ENCODE data around the gene SLC6A13. TPM values are rescaled to one million over a fixed set of nuclear protein-coding genes. Genes with fewer than 3 reads are reported as not detected.
A peak's percentile ranks its signal among the peaks of the same experiment; 100 is the strongest.

Gene SLC6A13
- total RNA-seq, 1 donor from 2014 or later, result 0.79 TPM

DNA sequence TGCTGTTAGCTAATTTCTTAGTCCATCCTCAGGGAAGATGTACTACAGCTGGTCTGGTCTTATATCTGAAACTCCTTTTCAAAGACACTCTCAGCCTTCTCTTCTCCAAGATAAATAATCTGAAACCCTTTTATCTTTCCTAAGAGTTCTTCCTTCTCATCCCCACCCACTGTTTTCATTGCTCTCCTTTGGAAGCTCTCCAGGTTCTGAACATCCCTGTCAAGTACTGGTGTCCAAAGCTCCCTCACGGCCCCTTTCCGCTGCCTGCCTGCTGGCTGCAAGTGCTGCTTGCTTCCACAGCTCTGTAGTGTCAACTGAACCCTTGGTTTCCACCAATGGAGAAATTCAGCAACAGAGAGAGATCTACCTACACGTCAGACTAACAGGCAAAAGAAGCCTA is 6.6 kb upstream of the SLC6A13 start:
- H3K4me3 ChIP-seq (ENCODE audit: low read depth, low read length), result no peak overlapping the region
- H3K27me3 ChIP-seq (ENCODE audit: control insufficient read depth, insufficient read depth, low read length), result peaks cover 2% of the 10 kb centered on the region
- no peaks in the 10 kb centered on the region for H3K36me3 ChIP-seq (ENCODE audit: control insufficient read depth, insufficient read depth, low read length)
- TF ChIP-seq, protein P1, sequence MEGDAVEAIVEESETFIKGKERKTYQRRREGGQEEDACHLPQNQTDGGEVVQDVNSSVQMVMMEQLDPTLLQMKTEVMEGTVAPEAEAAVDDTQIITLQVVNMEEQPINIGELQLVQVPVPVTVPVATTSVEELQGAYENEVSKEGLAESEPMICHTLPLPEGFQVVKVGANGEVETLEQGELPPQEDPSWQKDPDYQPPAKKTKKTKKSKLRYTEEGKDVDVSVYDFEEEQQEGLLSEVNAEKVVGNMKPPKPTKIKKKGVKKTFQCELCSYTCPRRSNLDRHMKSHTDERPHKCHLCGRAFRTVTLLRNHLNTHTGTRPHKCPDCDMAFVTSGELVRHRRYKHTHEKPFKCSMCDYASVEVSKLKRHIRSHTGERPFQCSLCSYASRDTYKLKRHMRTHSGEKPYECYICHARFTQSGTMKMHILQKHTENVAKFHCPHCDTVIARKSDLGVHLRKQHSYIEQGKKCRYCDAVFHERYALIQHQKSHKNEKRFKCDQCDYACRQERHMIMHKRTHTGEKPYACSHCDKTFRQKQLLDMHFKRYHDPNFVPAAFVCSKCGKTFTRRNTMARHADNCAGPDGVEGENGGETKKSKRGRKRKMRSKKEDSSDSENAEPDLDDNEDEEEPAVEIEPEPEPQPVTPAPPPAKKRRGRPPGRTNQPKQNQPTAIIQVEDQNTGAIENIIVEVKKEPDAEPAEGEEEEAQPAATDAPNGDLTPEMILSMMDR (IDR thresholded peaks at IDR 0.05; ENCODE audit: insufficient read depth, low read length, severe bottlenecking), result no peak
- no peak for DNase-seq (ENCODE audit: low read depth)
- no peak for FAIRE-seq

DNA sequence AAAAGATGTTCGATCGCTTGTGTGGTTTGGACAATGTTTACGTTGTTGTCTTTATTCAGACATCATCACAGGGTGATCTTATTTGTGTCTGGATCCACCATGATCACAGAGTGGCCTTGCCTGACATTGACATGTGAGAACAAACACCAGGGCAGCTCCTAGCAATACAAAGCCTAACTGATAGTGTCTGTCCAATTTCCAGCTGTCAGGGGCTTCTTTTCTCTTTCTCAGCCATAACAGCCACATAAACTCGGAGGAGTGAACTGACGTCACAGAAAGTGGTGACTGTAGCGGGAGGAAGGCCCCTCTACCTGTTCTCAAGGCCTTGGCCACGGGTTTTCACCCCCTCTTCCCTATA is 5.8 kb upstream of the SLC6A13 start:
- FAIRE-seq, result peak; percentile 36

DNA sequence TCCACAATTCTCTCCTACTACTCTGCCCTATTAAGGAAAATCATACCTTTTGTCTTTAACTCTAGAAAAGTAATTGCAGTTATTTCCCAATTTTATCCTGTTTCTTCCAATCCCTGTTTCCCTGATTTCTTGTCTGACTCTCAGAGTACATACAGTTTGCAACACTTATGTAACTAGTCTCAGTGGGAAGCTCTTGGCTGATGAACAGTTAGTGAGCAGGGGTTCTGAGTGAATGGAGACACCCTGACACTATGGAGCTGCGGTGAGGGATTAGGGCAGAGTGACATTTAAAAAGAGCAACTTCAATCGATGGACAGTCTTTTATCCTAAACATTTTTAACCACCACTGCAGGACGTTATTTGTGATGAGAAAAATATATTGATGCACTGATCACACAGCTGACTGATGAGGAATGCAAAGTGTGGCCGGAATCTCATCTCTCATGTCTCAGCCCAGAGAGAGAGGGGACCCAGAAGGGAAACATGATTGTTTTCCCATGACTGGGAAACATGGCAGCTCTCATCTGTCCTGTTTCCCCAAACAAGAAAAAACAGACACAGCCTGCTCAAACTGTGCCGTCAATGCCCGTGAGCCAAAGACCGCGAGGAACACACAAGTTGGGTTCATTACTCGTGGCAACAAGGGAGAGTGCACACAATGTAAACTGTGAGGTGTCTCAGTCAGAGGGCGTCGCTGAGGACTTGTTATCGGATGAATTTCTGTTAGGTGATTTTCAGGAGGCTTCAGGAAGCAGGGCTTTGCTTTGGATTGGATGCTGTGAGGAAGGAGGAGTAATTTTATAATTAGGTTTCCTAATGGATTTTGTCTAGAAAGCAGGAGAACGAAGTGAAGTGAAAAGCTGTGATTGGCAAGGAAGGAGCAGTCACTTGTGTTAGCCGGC is 5.2 kb upstream of the SLC6A13 start:
- no peaks in the 10 kb centered on the region for H3K36me3 ChIP-seq (ENCODE audit: control insufficient read depth, insufficient read depth, low read length)
- no peak for DNase-seq (ENCODE audit: low read depth)
- no peak for FAIRE-seq
- no peak overlapping the region for H3K4me3 ChIP-seq (ENCODE audit: low read depth, low read length)
- H3K27me3 ChIP-seq (ENCODE audit: control insufficient read depth, insufficient read depth, low read length), result peaks cover 2% of the 10 kb centered on the region
- TF ChIP-seq, protein P1 (IDR thresholded peaks at IDR 0.05; ENCODE audit: insufficient read depth, low read length, severe bottlenecking), result no peak

More for the DNA sequence above, 5.8 kb upstream of the SLC6A13 start:
- no peak for DNase-seq (ENCODE audit: low read depth)
- Histone ChIP-seq H3K36me3 (ENCODE audit: control insufficient read depth, insufficient read depth, low read length) (no peaks in the 10 kb centered on the region), H3K4me3 (ENCODE audit: low read depth, low read length) (no peak overlapping the region), H3K27me3 (ENCODE audit: control insufficient read depth, insufficient read depth, low read length) (peaks cover 2% of the 10 kb centered on the region)
- TF ChIP-seq, protein P1 (IDR thresholded peaks at IDR 0.05; ENCODE audit: insufficient read depth, low read length, severe bottlenecking), result no peak

DNA sequence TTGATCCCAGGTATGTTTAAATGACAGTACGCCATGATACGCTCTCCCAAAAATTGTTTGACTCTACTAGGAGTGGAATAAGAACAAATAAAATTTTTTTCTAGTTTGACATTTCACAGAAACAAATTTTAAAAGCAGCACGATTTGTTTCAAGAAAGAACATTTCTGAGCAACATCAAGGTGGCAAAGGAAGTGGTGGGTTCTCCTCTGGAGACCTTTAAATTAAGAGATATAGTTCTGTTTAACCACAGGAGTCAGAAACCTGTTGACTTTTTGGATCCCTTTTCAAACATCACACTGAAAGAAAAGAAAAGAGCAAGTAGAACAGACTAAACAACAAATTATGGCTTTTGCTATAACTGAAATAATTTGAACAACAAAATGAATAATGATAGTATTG is 2.5 kb upstream of the SLC6A13 start:
- DNase-seq (ENCODE audit: low read depth) (no peak), FAIRE-seq (no peak)
- TF ChIP-seq, protein P1 (IDR thresholded peaks at IDR 0.05; ENCODE audit: insufficient read depth, low read length, severe bottlenecking), result no peak
- Histone ChIP-seq H3K27me3 (ENCODE audit: control insufficient read depth, insufficient read depth, low read length) (peaks cover 5% of the 10 kb centered on the region), H3K36me3 (ENCODE audit: control insufficient read depth, insufficient read depth, low read length) (no peaks in the 10 kb centered on the region), H3K4me3 (ENCODE audit: low read depth, low read length) (no peak overlapping the region)

DNA sequence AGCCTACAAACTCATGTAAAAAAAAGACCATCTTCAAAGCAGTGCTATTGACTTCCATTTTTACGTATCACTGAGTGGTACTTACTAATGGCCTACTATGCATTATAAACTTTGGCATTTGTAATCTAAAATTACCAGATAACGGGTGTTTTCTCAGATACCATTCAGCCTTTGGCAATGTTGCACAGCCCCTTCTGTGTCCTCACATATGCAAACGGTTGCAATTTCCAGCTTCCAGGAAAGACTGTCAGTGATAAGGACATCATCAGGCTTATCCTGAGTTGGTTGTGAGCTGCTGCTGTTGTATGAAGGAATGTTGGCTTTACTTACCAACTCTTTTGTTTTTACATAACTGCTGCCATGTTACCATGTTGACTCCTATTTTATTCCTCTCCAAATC is 1.6 kb upstream of the SLC6A13 start:
- Histone ChIP-seq H3K27me3 (ENCODE audit: control insufficient read depth, insufficient read depth, low read length) (peaks cover 7% of the 10 kb centered on the region), H3K4me3 (ENCODE audit: low read depth, low read length) (no peak overlapping the region), H3K36me3 (ENCODE audit: control insufficient read depth, insufficient read depth, low read length) (no peaks in the 10 kb centered on the region)
- TF ChIP-seq, protein P1 (IDR thresholded peaks at IDR 0.05; ENCODE audit: insufficient read depth, low read length, severe bottlenecking), result no peak
- no peak for FAIRE-seq
- no peak for DNase-seq (ENCODE audit: low read depth)

All from bronchial epithelial cell (primary cell).